K562 (cell line): ENCODE measurements around the gene MACROD2. TPM values are rescaled to one million over a fixed set of nuclear protein-coding genes. Genes with fewer than 3 reads are reported as not detected.

Experiments
- ATAC-seq: fragments of 200-7000 bp; cut with Tn5 transposase; 3 replicates; pipeline ENCODE4 v1.9.1; 2020; ENCODE audit warnings: moderate library complexity
- BruUV-seq: library from RNA; stranded (reverse); fragments of 400-500 nt; replicated peaks from 2 replicates; lab custom pipeline; 2021; lab: Mats Ljungman, UMichigan
- CTCF ChIA-PET: fragments of 300-600 bp; formaldehyde crosslinking; extraction: SDS; loops from one replicate; lab custom pipeline; 2021; ENCODE audit warnings: low intra/inter-chr PET ratio; lab: Yijun Ruan, JAX
- POLR2A ChIA-PET: fragments of 300-600, 350-650 bp; sonication (Branson Sonifier 250); formaldehyde crosslinking; extraction: SDS; loops from one replicate; lab custom pipeline; 2021; ENCODE audit warnings: antibody characterized with exemption, inconsistent platforms; lab: Yijun Ruan, JAX
- DNase-seq, 4 experiments: peaks; one replicate each; pipeline versions ENCODE4 v3.0.0 to v3.0.0-alpha.2; 2011 to 2018; ENCODE audit warnings: low spot score in 3 of 4, mixed read lengths in 3 of 4; ENCODE audit errors: extremely low read depth in 1 of 4
- FAIRE-seq: peaks from 2 replicates; lab custom pipeline; 2011; peaks lifted over from hg19 to GRCh38; lab: Jason Lieb, UNC
- H2AFZ ChIP-seq: 2 replicates; pipeline ENCODE4 v1.6.0; 2011; ENCODE audit warnings: low read depth, low read length, control low read depth, inconsistent platforms
- H3K27ac ChIP-seq: fragments of 200-600 bp; 3 replicates; pipeline ENCODE4 v1.8.0; 2011; ENCODE audit warnings: low read depth, mild to moderate bottlenecking, control low read depth, inconsistent platforms, low read length, moderate library complexity, mixed read lengths; ENCODE audit errors: extremely low read depth
- H3K27me3 ChIP-seq, 2 experiments: fragments of 300-600 bp in 1 of 2; 2 replicates in 1 of 2; 3 replicates in 1 of 2; pipeline versions ENCODE4 v1.6.0 to v1.8.0; 2011; ENCODE audit warnings: inconsistent platforms in 2 of 2, low read length in 2 of 2, mild to moderate bottlenecking in 1 of 2, mixed read lengths in 1 of 2, moderate library complexity in 1 of 2; ENCODE audit not compliant: control insufficient read depth in 2 of 2, insufficient read depth in 2 of 2
- H3K36me3 ChIP-seq: fragments of 300-600 bp; 3 replicates; pipeline ENCODE4 v1.8.0; 2011; ENCODE audit warnings: mild to moderate bottlenecking, low read length, inconsistent platforms; ENCODE audit not compliant: control insufficient read depth, insufficient read depth
- H3K4me1 ChIP-seq, 2 experiments: fragments of 200-600 bp in 1 of 2; replicated peaks in 1 of 2; 2 replicates in 1 of 2; 3 replicates in 1 of 2; pipeline versions ENCODE4 v1.5.1 to v1.8.0; 2011; ENCODE audit warnings: inconsistent platforms in 2 of 2, low read length in 2 of 2, mild to moderate bottlenecking in 1 of 2, mixed read lengths in 1 of 2, moderate library complexity in 1 of 2; ENCODE audit not compliant: control insufficient read depth in 2 of 2, insufficient read depth in 2 of 2
- H3K4me2 ChIP-seq: 2 replicates; pipeline ENCODE4 v1.6.1; 2011; ENCODE audit warnings: low read length, control low read depth, inconsistent platforms, mixed read lengths; ENCODE audit not compliant: insufficient read depth
- H3K4me3 ChIP-seq: fragments of 200-600 bp; sonication (generic), shearing (Covaris generic); 2 replicates; pipeline ENCODE4 v1.5.1; 2016; ENCODE audit warnings: control low read depth, inconsistent platforms
- H3K79me2 ChIP-seq: fragments of 200-600 bp; 3 replicates; pipeline ENCODE4 v1.8.0; 2011; ENCODE audit warnings: low read length, inconsistent platforms; ENCODE audit not compliant: control insufficient read depth, insufficient read depth
- H3K9ac ChIP-seq, 2 experiments: 2 replicates each; pipeline versions ENCODE4 v1.6.0 to v1.6.1; 2011; ENCODE audit warnings: low read depth in 2 of 2, low read length in 2 of 2, control low read depth in 1 of 2, inconsistent platforms in 1 of 2, mild to moderate bottlenecking in 1 of 2, mixed read lengths in 1 of 2; ENCODE audit not compliant: insufficient read depth in 1 of 2
- H3K9me1 ChIP-seq: one replicate; pipeline ENCODE4 v1.6.0; 2011; ENCODE audit warnings: inconsistent platforms, mild to moderate bottlenecking, low read length, moderate library complexity; ENCODE audit not compliant: control insufficient read depth, insufficient read depth
- H3K9me3 ChIP-seq: replicated peaks from 2 replicates; pipeline ENCODE4 v1.5.1; 2011; ENCODE audit warnings: low read depth, low read length, inconsistent platforms; ENCODE audit not compliant: control insufficient read depth, insufficient read depth
- H4K20me1 ChIP-seq: replicated peaks from 2 replicates; pipeline ENCODE4 v1.6.1; 2011; ENCODE audit warnings: low read length, inconsistent platforms, mixed read lengths; ENCODE audit not compliant: control insufficient read depth, insufficient read depth
- CBFB ChIP-seq: sonication (generic); formaldehyde crosslinking; IDR thresholded peaks from 2 replicates; pipeline ENCODE4 v1.4.0; 2020; ENCODE audit warnings: mild to moderate bottlenecking, missing genetic modification reagents
- ESRRA ChIP-seq: fragments of 450-650 bp; IDR thresholded peaks from 2 replicates; pipeline ENCODE4 v1.6.1; 2014; ENCODE audit warnings: low read depth, mild to moderate bottlenecking, moderate library complexity, borderline replicate concordance
- EZH2 ChIP-seq: IDR thresholded peaks from 2 replicates; pipeline ENCODE4 v1.6.1; 2012; ENCODE audit warnings: low read depth, mild to moderate bottlenecking, inconsistent platforms, low read length, borderline replicate concordance
- FOXJ2 ChIP-seq: fragments of 200-800 bp; sonication (Bioruptor generic); IDR thresholded peaks from 2 replicates; pipeline ENCODE4 v1.6.1; 2016; ENCODE audit warnings: missing genetic modification characterization, missing compliant biosample characterization
- FOXP1 ChIP-seq: sonication (generic); formaldehyde crosslinking; IDR thresholded peaks from 2 replicates; pipeline ENCODE4 v1.8.0; 2022; ENCODE audit warnings: mild to moderate bottlenecking, missing genetic modification reagents
- MEF2D ChIP-seq: conservative IDR thresholded peaks from 2 replicates; pipeline ENCODE4 v1.6.1; 2016; ENCODE audit warnings: low read depth, missing genetic modification characterization, missing compliant biosample characterization
- NFE2 ChIP-seq: IDR thresholded peaks from 2 replicates; pipeline ENCODE4 v1.6.1; 2014; ENCODE audit warnings: antibody characterized with exemption, low read depth
- SMARCA5 ChIP-seq: fragments of 450-650 bp; IDR thresholded peaks from 2 replicates; pipeline ENCODE4 v1.6.1; 2016
- ZNF175 ChIP-seq: fragments of 200-800 bp; sonication (Bioruptor generic); IDR thresholded peaks from 2 replicates; pipeline ENCODE4 v1.6.1; 2016; ENCODE audit warnings: low read depth, mild to moderate bottlenecking, missing genetic modification characterization, missing compliant biosample characterization
- ZNF253 ChIP-seq: fragments of 250-450 bp; sonication (Bioruptor Pico); conservative IDR thresholded peaks from 2 replicates; pipeline ENCODE4 v1.6.1; 2021; ENCODE audit warnings: mild to moderate bottlenecking
- ZNF263 ChIP-seq: sonication (generic); formaldehyde crosslinking; IDR thresholded peaks from 2 replicates; pipeline ENCODE4 v1.8.0; 2022; ENCODE audit warnings: mild to moderate bottlenecking, missing genetic modification reagents, borderline replicate concordance
- ZNF668 ChIP-seq: fragments of 250-450 bp; sonication (Bioruptor Pico); IDR thresholded peaks from 2 replicates; pipeline ENCODE4 v1.8.0; 2022; ENCODE audit warnings: mild to moderate bottlenecking, inconsistent platforms
- WGBS: fragments of 100-300 bp; shearing (Covaris generic); methylation state at CpG from one replicate; pipeline ENCODE4 v1.1.6; 2016; ENCODE audit warnings: low coverage, mixed read lengths; ENCODE audit not compliant: insufficient coverage; ENCODE audit errors: missing lambda C conversion rate; 5-methylcytosine and 5-hydroxymethylcytosine counted together
- in situ Hi-C: fragments of 300-500 bp; cut with MboI; formaldehyde crosslinking; loops from 4 replicates; pipeline ENCODE4 v1.15.0; 2018; ENCODE audit warnings: inconsistent platforms, mixed read lengths
- intact Hi-C: fragments of 100-400 bp; cut with micrococcal nuclease; formaldehyde crosslinking; loops from 2 replicates; pipeline ENCODE4 v1.14.2; 2022
- polyA plus RNA-seq, 8 experiments: library from polyadenylated mRNA; depleted of rRNA in 4 of 8; stranded (reverse) in 5 of 8; unstranded in 3 of 8; fragments of >200 nt; fragmentation: Nextera tagmentation in 2 of 8; fragmentation: Illumina TruSeq in 1 of 8; extraction: Ambion mirVana in 2 of 8; extraction: Trizol in 1 of 8; gene quantifications; 2 replicates each; pipeline versions ENCODE4 v1.2.1 to v1.2.3, GENCODE V29; 2011 to 2014; ENCODE audit warnings: inconsistent platforms in 1 of 8, missing spikeins in 1 of 8
- total RNA-seq, 7 experiments: library from RNA; depleted of rRNA in 6 of 7; stranded (reverse); fragments of >200 nt in 6 of 7; fragmentation: Illumina TruSeq in 2 of 7; extraction: Trizol in 2 of 7; gene quantifications; 2 replicates each; pipeline versions ENCODE4 v1.2.1 to v1.2.3, GENCODE V29; 2011 to 2021; ENCODE audit warnings: low replicate concordance in 1 of 7
- TF ChIP-seq, protein P1 (sequence below): sonication (generic); formaldehyde crosslinking; IDR thresholded peaks from 2 replicates; pipeline ENCODE4 v1.8.1; 2023; ENCODE audit warnings: mild to moderate bottlenecking, missing genetic modification reagents

The MACROD2 gene
- total and polyA plus RNA-seq, 9 of the 15 experiments (the other 6 are each of a cell fraction or from before 2014, with no cell fraction given), result not detected

DNA sequence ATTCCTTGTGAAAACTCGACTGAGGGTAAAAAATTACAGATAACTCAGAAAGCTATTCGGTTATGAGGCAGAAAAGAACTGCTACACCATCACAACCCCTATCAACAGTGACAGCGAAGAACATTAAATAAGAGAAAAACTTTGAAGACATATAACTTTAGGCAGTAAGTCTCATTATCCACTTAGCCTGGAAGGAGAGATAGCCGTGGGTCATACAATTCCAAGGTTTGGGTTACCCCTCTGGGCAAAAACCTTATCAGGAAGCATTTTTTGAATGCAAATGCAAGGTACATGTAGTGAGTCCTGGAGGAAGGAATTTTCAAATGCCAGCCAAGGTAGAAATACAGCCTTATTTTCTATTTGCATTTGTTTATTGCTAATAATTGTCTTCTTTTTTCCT lies 212.3 kb downstream of the MACROD2 start:
- CTCF ChIA-PET, result no interaction called here
- H3K9ac ChIP-seq, result no peak overlapping the region
- H3K4me1 ChIP-seq, result no peaks in the 10 kb centered on the region
- ATAC-seq (no peak), FAIRE-seq (no peak), DNase-seq (no peak)
- no peaks in the 10 kb centered on the region for H4K20me1 ChIP-seq
- no peaks in the 10 kb centered on the region for H3K9me1 ChIP-seq
- in situ Hi-C loops (no loop called here), intact Hi-C loops (no loop called here)
- no peak overlapping the region for H3K4me3 ChIP-seq
- H2AFZ ChIP-seq, result no peak overlapping the region
- H3K36me3 ChIP-seq, result no peaks in the 10 kb centered on the region
- no TSS peak for BruUV-seq
- no peak overlapping the region for H3K27ac ChIP-seq
- no peaks in the 10 kb centered on the region for H3K9me3 ChIP-seq
- no peak overlapping the region for H3K4me2 ChIP-seq
- 0% methylated on average over 4 of the region's 4 CpGs for WGBS
- H3K79me2 ChIP-seq, result no peaks in the 10 kb centered on the region
- no peak for TF ChIP-seq EZH2
- no peak for TF ChIP-seq ZNF175 (CRISPR knock-in tag)
- no peak for TF ChIP-seq SMARCA5
- TF ChIP-seq ZNF253 (CRISPR knock-in tag), result no peak
- no peak for TF ChIP-seq CBFB (CRISPR knock-in tag)
- POLR2A ChIA-PET, result no interaction called here
- no peaks in the 10 kb centered on the region for H3K27me3 ChIP-seq

- no TSS peak for BruUV-seq
- WGBS, result 0% methylated on average over 1 of the region's 1 CpG
- POLR2A ChIA-PET, result no interaction called here
These were observed 213.6 kb downstream of the MACROD2 start for GRCh38 chr20:14208956-14209355.

More at GRCh38 chr20:14208956-14209355, 213.6 kb downstream of the MACROD2 start:
- H4K20me1 ChIP-seq, result no peaks in the 10 kb centered on the region
- no peak overlapping the region for H3K4me3 ChIP-seq
- no peak for DNase-seq
- H3K79me2 ChIP-seq, result no peaks in the 10 kb centered on the region
- no peak for FAIRE-seq
- no peak overlapping the region for H2AFZ ChIP-seq
- no peaks in the 10 kb centered on the region for H3K9me3 ChIP-seq
- no peaks in the 10 kb centered on the region for H3K36me3 ChIP-seq
- H3K4me2 ChIP-seq, result no peak overlapping the region
- no peak for ATAC-seq
- no peaks in the 10 kb centered on the region for H3K27me3 ChIP-seq
- H3K4me1 ChIP-seq, result no peaks in the 10 kb centered on the region
- intact Hi-C loops (no loop called here), in situ Hi-C loops (no loop called here)
- TF ChIP-seq MEF2D (tag) (no peak), NFE2 (no peak), ESRRA (no peak), FOXP1 (CRISPR knock-in tag) (no peak), ZNF668 (CRISPR knock-in tag) (no peak), ZNF263 (CRISPR knock-in tag) (no peak), FOXJ2 (tag) (no peak)
- TF ChIP-seq, protein P1, sequence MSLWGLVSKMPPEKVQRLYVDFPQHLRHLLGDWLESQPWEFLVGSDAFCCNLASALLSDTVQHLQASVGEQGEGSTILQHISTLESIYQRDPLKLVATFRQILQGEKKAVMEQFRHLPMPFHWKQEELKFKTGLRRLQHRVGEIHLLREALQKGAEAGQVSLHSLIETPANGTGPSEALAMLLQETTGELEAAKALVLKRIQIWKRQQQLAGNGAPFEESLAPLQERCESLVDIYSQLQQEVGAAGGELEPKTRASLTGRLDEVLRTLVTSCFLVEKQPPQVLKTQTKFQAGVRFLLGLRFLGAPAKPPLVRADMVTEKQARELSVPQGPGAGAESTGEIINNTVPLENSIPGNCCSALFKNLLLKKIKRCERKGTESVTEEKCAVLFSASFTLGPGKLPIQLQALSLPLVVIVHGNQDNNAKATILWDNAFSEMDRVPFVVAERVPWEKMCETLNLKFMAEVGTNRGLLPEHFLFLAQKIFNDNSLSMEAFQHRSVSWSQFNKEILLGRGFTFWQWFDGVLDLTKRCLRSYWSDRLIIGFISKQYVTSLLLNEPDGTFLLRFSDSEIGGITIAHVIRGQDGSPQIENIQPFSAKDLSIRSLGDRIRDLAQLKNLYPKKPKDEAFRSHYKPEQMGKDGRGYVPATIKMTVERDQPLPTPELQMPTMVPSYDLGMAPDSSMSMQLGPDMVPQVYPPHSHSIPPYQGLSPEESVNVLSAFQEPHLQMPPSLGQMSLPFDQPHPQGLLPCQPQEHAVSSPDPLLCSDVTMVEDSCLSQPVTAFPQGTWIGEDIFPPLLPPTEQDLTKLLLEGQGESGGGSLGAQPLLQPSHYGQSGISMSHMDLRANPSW, result no peak
- no peaks in the 10 kb centered on the region for H3K9me1 ChIP-seq
- no peak overlapping the region for H3K27ac ChIP-seq
- no peak overlapping the region for H3K9ac ChIP-seq
- CTCF ChIA-PET, result no interaction called here
